H1 (cell line): ENCODE data around the gene SNAP25. TPM values are rescaled to one million over a fixed set of nuclear protein-coding genes. Genes with fewer than 3 reads are reported as not detected.

Source experiments
- MAFK ChIP-seq: IDR thresholded peaks from 2 replicates; pipeline ENCODE4 v1.6.1; 2012; ENCODE audit warnings: low read depth, mild to moderate bottlenecking, improper control_type of control experiment, low read length
- polyA plus RNA-seq, 7 experiments: library from polyadenylated mRNA; depleted of rRNA in 3 of 7; stranded (reverse) in 5 of 7; unstranded in 2 of 7; fragments of >200 nt in 5 of 7; fragments of 200-250 nt in 2 of 7; gene quantifications; 1 replicate in 5 of 7; 2 replicates in 1 of 7; 4 replicates in 1 of 7; pipeline versions ENCODE4 v1.2.1 to v1.2.3, GENCODE V29; 2011 to 2013; ENCODE audit warnings: missing spikeins in 2 of 7, mixed read lengths in 2 of 7
- total RNA-seq: library from RNA; stranded (reverse); fragmentation: NEBNext Ultra II Directional; extraction: Animal tissue kit (Norgen Biotek cat#: 25700); gene quantifications from 2 replicates; pipeline ENCODE4 v1.2.1, GENCODE V29; 2021
- TF ChIP-seq, protein P1 (sequence below), 3 experiments: IDR thresholded peaks; 1 replicate in 2 of 3; 2 replicates in 1 of 3; pipeline versions ENCODE4 v1.5.1 to v1.6.1; 2011; ENCODE audit warnings: low read length in 3 of 3, mild to moderate bottlenecking in 3 of 3, inconsistent platforms in 2 of 3, low read depth in 1 of 3, moderate library complexity in 1 of 3; ENCODE audit not compliant: insufficient read depth in 1 of 3; ENCODE audit errors: control extremely low read depth in 1 of 3

Gene SNAP25
- total and polyA plus RNA-seq, 2 of the 8 experiments (the other 6 are each of a cell fraction or from before 2014, with no cell fraction given), result 0.51 to 0.52 TPM

DNA sequence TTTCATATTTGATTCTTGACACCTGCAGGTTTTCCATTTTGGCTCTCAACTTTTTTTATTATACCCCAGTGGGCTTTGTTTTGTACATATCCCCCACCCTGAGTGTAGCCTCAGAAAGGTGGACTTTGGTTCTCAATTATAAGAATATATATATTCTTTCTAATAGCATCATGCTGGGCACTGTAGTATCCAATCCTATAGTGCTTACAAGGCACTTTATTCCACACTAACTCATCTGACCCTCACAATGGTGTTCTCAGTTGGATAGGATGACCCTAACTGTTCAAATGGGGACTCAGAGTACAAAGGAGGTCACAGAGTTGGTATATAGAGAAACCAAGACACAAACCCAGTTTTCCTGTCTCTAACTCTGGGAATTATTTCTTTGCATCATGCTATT, 48.9 kb upstream of the SNAP25 start (continued):
- TF ChIP-seq, protein P1, sequence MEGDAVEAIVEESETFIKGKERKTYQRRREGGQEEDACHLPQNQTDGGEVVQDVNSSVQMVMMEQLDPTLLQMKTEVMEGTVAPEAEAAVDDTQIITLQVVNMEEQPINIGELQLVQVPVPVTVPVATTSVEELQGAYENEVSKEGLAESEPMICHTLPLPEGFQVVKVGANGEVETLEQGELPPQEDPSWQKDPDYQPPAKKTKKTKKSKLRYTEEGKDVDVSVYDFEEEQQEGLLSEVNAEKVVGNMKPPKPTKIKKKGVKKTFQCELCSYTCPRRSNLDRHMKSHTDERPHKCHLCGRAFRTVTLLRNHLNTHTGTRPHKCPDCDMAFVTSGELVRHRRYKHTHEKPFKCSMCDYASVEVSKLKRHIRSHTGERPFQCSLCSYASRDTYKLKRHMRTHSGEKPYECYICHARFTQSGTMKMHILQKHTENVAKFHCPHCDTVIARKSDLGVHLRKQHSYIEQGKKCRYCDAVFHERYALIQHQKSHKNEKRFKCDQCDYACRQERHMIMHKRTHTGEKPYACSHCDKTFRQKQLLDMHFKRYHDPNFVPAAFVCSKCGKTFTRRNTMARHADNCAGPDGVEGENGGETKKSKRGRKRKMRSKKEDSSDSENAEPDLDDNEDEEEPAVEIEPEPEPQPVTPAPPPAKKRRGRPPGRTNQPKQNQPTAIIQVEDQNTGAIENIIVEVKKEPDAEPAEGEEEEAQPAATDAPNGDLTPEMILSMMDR (IDR thresholded peaks at IDR 0.05; ENCODE audit: control extremely low read depth in 1 of 3, insufficient read depth in 1 of 3, low read depth in 1 of 3, low read length in 3 of 3), result no peak
- TF ChIP-seq MAFK, result no peak
